GM23338 (cell line): ENCODE data around the gene IL6. TPM values are rescaled to one million over a fixed set of nuclear protein-coding genes. Genes with fewer than 3 reads are reported as not detected.
"Not testable (repeated sequence)": the region's sequence is repeated elsewhere in the genome, so short reads cannot be mapped to it uniquely, and the experiment has no call there.

ENCODE experiments used
- ATAC-seq: fragments of 200-7000 bp; cut with Tn5 transposase; 3 replicates; pipeline ENCODE4 v1.9.1; 2020
- DNase-seq: peaks from one replicate; pipeline ENCODE4 v3.0.0-alpha.2; 2015; ENCODE audit warnings: low spot score
- H2AFZ ChIP-seq: fragments of 200-600 bp; sonication (generic); 2 replicates; pipeline ENCODE4 v1.8.0; 2016; ENCODE audit warnings: antibody characterized with exemption, mild to moderate bottlenecking, moderate library complexity
- H3F3A ChIP-seq: fragments of 200-600 bp; sonication (generic); replicated peaks from 2 replicates; pipeline ENCODE4 v1.8.0; 2017; ENCODE audit warnings: antibody characterized with exemption, mixed run types, low read depth
- H3K27ac ChIP-seq: fragments of 200-600 bp; sonication (generic); 2 replicates; pipeline ENCODE4 v1.6.1; 2016; ENCODE audit warnings: low read depth
- H3K27me3 ChIP-seq: fragments of 200-600 bp; sonication (generic); 2 replicates; pipeline ENCODE4 v1.8.0; 2016; ENCODE audit warnings: mild to moderate bottlenecking, mixed run types, moderate library complexity; ENCODE audit not compliant: insufficient read depth
- H3K36me3 ChIP-seq: fragments of 200-600 bp; sonication (generic); 2 replicates; pipeline ENCODE4 v1.8.0; 2016; ENCODE audit warnings: mild to moderate bottlenecking; ENCODE audit not compliant: insufficient read depth
- H3K4me1 ChIP-seq: fragments of 200-600 bp; sonication (generic); 2 replicates; pipeline ENCODE4 v1.8.0; 2016; ENCODE audit warnings: mild to moderate bottlenecking, moderate library complexity; ENCODE audit not compliant: insufficient read depth
- H3K4me2 ChIP-seq: fragments of 200-600 bp; sonication (generic); 2 replicates; pipeline ENCODE4 v1.7.1; 2017; ENCODE audit warnings: mixed run types
- H3K4me3 ChIP-seq: fragments of 200-600 bp; sonication (generic); 2 replicates; pipeline ENCODE4 v1.6.1; 2016; ENCODE audit warnings: mixed run types
- H3K79me2 ChIP-seq: fragments of 200-600 bp; sonication (generic); replicated peaks from 2 replicates; pipeline ENCODE4 v1.8.0; 2017; ENCODE audit warnings: mild to moderate bottlenecking; ENCODE audit not compliant: insufficient read depth
- H3K9me2 ChIP-seq: fragments of 200-600 bp; sonication (generic); 2 replicates; pipeline ENCODE4 v1.8.0; 2017; ENCODE audit not compliant: insufficient read depth
- H4K20me1 ChIP-seq: fragments of 200-600 bp; sonication (generic); replicated peaks from 2 replicates; pipeline ENCODE4 v1.8.0; 2017; ENCODE audit warnings: mild to moderate bottlenecking; ENCODE audit not compliant: insufficient read depth
- H3K27ac Mint-ChIP-seq: 2 replicates; pipeline ENCODE4 v1.8.0; 2020; ENCODE audit warnings: inconsistent platforms, mild to moderate bottlenecking, moderate library complexity, mixed read lengths
- H3K27me3 Mint-ChIP-seq: 3 replicates; pipeline ENCODE4 v1.8.0; 2022; ENCODE audit warnings: low read depth, mild to moderate bottlenecking, moderate library complexity, mixed read lengths, inconsistent platforms; ENCODE audit not compliant: insufficient read depth, poor library complexity
- H3K36me3 Mint-ChIP-seq: 3 replicates; pipeline ENCODE4 v1.8.0; 2021; ENCODE audit warnings: low read depth, mild to moderate bottlenecking, inconsistent platforms, moderate library complexity, mixed read lengths
- H3K4me1 Mint-ChIP-seq: 3 replicates; pipeline ENCODE4 v1.8.0; 2020; ENCODE audit warnings: mild to moderate bottlenecking, inconsistent platforms, mixed read lengths
- H3K4me3 Mint-ChIP-seq: 3 replicates; pipeline ENCODE4 v1.8.0; 2021; ENCODE audit warnings: moderate library complexity, mild to moderate bottlenecking, inconsistent platforms, mixed read lengths
- H3K9me3 Mint-ChIP-seq: 3 replicates; pipeline ENCODE4 v1.8.0; 2020; ENCODE audit warnings: moderate library complexity, mild to moderate bottlenecking, inconsistent platforms, mixed read lengths
- EZH2 ChIP-seq: fragments of 200-600 bp; sonication (generic); IDR thresholded peaks from one replicate; pipeline ENCODE4 v1.8.0; 2017; ENCODE audit warnings: antibody characterized with exemption, mild to moderate bottlenecking, low read depth; ENCODE audit not compliant: unreplicated experiment
- POLR2AphosphoS5 ChIP-seq: IDR thresholded peaks from 2 replicates; pipeline ENCODE4 v1.6.1; 2016; ENCODE audit warnings: antibody characterized with exemption, low read depth
- STAT1 ChIP-seq: IDR thresholded peaks from one replicate; pipeline ENCODE4 v1.6.1; 2016; ENCODE audit warnings: antibody characterized with exemption; ENCODE audit not compliant: unreplicated experiment
- ZNF114 ChIP-seq: fragments of 250-450 bp; sonication (Bioruptor Pico); IDR thresholded peaks from 2 replicates; pipeline ENCODE4 v1.5.0; 2020; ENCODE audit warnings: mild to moderate bottlenecking, moderate library complexity
- ZNF331 ChIP-seq: fragments of 250-450 bp; sonication (Bioruptor Pico); IDR thresholded peaks from 2 replicates; pipeline ENCODE4 v1.5.0; 2020; ENCODE audit warnings: low read depth, mild to moderate bottlenecking, moderate library complexity
- polyA plus RNA-seq: library from polyadenylated mRNA; unstranded; fragments of >200 nt; fragmentation: Nextera tagmentation; extraction: Ambion mirVana; gene quantifications from 2 replicates; pipeline ENCODE4 v1.2.1, GENCODE V29; 2016
- total RNA-seq: library from RNA; depleted of rRNA; stranded (reverse); fragments of >200 nt; shearing (Covaris generic); gene quantifications from 2 replicates; pipeline ENCODE4 v1.2.3, GENCODE V29; 2014
- TF ChIP-seq, protein P1 (sequence below): fragments of 250-450 bp; sonication (Bioruptor Pico); IDR thresholded peaks from 2 replicates; pipeline ENCODE4 v1.5.0; 2020; ENCODE audit warnings: mild to moderate bottlenecking, moderate library complexity
- TF ChIP-seq, protein P2 (sequence below): IDR thresholded peaks from one replicate; pipeline ENCODE4 v1.6.1; 2018; ENCODE audit warnings: antibody characterized with exemption; ENCODE audit not compliant: unreplicated experiment
- TF ChIP-seq, protein P3 (sequence below), 2 experiments: fragments of 200-600 bp in 1 of 2; sonication (generic) in 1 of 2; conservative IDR thresholded peaks; 2 replicates each; pipeline versions ENCODE4 v1.5.1 to v1.6.1; 2016 to 2017; ENCODE audit warnings: antibody characterized with exemption in 2 of 2, low read depth in 2 of 2, mild to moderate bottlenecking in 2 of 2, moderate library complexity in 1 of 2

IL6 gene
- total and polyA plus RNA-seq, 2 experiments from 2014 or later = 1.6 TPM; not detected in 1

DNA sequence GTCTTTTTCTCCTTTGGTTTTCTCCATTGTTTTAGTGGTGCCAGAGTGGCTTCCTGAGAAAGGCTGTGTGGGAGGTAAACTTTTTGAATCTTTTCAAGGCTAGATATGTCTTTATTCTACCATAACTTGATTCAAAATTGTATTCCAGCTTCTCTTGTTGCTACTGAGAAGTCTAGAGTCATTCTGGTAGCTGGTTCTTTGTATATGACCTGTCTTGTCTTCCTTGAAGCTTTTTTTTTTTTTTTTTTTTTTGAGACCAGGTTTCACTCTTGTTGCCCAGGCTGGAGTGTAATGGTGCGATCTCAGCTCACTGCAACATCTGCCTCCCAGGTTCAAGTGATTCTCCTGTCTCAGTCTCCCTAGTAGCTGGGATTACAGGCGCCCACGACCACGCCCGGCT, 49.7 kb upstream of the IL6 start:
- not testable (repeated sequence) for H2AFZ ChIP-seq, H3K4me3 ChIP-seq, H3K36me3 Mint-ChIP-seq, H3K9me2 ChIP-seq, H3K79me2 ChIP-seq, H3K27ac Mint-ChIP-seq, H3F3A ChIP-seq, H3K4me2 ChIP-seq, H3K4me3 Mint-ChIP-seq, H3K36me3 ChIP-seq, H3K9me3 Mint-ChIP-seq, H3K4me1 ChIP-seq, H3K27me3 Mint-ChIP-seq, DNase-seq, ATAC-seq, H3K27me3 ChIP-seq, H4K20me1 ChIP-seq, H3K27ac ChIP-seq
- H3K4me1 Mint-ChIP-seq = peaks cover 20% of the 10 kb centered on the region

DNA sequence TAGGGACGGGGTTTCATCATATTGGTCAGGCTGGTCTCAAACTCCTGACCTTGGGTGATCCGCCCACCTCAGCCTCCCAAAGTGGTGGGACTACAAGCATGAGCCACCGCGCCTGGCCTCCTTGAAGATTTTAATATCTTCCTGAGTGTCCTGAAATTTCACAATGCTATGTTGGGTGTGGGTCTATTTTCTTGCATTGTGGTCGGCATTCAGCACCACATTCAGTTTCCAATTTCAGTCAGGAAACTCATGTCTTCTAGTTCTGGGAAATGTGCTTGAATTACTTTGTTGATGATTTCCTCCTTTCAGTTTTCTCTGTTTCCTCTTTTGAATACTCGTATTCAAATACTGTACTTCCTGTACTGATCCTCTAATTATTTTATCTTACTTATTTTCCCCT, 49.3 kb upstream of the IL6 start:
- Histone ChIP-seq H3K4me3 (no peak overlapping the region), H3K27me3 (no peaks in the 10 kb centered on the region), H3K9me2 (peaks cover 9% of the 10 kb centered on the region), H3K4me2 (no peak overlapping the region), H2AFZ (no peak overlapping the region), H3K36me3 (no peaks in the 10 kb centered on the region), H3K27ac (no peak overlapping the region), H3K79me2 (no peaks in the 10 kb centered on the region), H3K4me1 (peaks cover 7% of the 10 kb centered on the region; the same call in 1 of the 2 replicates), H3F3A (no peaks in the 10 kb centered on the region), H4K20me1 (no peaks in the 10 kb centered on the region)
- peaks cover 2% of the 10 kb centered on the region for H3K27me3 Mint-ChIP-seq
- no peaks in the 10 kb centered on the region; the same call in 2 of the 3 replicates for H3K9me3 Mint-ChIP-seq
- no peaks in the 10 kb centered on the region; the same call in 2 of the 3 replicates for H3K36me3 Mint-ChIP-seq
- DNase-seq (no peak), ATAC-seq (no peak)
- H3K27ac Mint-ChIP-seq = no peak overlapping the region
- H3K4me3 Mint-ChIP-seq = no peak overlapping the region
- no peak for TF ChIP-seq ZNF114
- TF ChIP-seq, protein P1, sequence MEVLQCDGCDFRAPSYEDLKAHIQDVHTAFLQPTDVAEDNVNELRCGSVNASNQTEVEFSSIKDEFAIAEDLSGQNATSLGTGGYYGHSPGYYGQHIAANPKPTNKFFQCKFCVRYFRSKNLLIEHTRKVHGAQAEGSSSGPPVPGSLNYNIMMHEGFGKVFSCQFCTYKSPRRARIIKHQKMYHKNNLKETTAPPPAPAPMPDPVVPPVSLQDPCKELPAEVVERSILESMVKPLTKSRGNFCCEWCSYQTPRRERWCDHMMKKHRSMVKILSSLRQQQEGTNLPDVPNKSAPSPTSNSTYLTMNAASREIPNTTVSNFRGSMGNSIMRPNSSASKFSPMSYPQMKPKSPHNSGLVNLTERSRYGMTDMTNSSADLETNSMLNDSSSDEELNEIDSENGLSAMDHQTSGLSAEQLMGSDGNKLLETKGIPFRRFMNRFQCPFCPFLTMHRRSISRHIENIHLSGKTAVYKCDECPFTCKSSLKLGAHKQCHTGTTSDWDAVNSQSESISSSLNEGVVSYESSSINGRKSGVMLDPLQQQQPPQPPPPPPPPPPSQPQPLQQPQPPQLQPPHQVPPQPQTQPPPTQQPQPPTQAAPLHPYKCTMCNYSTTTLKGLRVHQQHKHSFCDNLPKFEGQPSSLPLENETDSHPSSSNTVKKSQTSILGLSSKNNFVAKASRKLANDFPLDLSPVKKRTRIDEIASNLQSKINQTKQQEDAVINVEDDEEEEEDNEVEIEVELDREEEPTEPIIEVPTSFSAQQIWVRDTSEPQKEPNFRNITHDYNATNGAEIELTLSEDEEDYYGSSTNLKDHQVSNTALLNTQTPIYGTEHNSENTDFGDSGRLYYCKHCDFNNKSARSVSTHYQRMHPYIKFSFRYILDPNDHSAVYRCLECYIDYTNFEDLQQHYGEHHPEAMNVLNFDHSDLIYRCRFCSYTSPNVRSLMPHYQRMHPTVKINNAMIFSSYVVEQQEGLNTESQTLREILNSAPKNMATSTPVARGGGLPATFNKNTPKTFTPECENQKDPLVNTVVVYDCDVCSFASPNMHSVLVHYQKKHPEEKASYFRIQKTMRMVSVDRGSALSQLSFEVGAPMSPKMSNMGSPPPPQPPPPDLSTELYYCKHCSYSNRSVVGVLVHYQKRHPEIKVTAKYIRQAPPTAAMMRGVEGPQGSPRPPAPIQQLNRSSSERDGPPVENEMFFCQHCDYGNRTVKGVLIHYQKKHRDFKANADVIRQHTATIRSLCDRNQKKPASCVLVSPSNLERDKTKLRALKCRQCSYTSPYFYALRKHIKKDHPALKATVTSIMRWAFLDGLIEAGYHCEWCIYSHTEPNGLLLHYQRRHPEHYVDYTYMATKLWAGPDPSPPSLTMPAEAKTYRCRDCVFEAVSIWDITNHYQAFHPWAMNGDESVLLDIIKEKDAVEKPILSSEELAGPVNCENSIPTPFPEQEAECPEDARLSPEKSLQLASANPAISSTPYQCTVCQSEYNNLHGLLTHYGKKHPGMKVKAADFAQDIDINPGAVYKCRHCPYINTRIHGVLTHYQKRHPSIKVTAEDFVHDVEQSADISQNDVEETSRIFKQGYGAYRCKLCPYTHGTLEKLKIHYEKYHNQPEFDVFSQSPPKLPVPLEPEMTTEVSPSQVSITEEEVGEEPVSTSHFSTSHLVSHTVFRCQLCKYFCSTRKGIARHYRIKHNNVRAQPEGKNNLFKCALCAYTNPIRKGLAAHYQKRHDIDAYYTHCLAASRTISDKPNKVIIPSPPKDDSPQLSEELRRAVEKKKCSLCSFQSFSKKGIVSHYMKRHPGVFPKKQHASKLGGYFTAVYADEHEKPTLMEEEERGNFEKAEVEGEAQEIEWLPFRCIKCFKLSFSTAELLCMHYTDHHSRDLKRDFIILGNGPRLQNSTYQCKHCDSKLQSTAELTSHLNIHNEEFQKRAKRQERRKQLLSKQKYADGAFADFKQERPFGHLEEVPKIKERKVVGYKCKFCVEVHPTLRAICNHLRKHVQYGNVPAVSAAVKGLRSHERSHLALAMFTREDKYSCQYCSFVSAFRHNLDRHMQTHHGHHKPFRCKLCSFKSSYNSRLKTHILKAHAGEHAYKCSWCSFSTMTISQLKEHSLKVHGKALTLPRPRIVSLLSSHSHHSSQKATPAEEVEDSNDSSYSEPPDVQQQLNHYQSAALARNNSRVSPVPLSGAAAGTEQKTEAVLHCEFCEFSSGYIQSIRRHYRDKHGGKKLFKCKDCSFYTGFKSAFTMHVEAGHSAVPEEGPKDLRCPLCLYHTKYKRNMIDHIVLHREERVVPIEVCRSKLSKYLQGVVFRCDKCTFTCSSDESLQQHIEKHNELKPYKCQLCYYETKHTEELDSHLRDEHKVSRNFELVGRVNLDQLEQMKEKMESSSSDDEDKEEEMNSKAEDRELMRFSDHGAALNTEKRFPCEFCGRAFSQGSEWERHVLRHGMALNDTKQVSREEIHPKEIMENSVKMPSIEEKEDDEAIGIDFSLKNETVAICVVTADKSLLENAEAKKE (CRISPR knock-in tag) = no peak
- TF ChIP-seq POLR2AphosphoS5 = no peak
- TF ChIP-seq, protein P2, sequence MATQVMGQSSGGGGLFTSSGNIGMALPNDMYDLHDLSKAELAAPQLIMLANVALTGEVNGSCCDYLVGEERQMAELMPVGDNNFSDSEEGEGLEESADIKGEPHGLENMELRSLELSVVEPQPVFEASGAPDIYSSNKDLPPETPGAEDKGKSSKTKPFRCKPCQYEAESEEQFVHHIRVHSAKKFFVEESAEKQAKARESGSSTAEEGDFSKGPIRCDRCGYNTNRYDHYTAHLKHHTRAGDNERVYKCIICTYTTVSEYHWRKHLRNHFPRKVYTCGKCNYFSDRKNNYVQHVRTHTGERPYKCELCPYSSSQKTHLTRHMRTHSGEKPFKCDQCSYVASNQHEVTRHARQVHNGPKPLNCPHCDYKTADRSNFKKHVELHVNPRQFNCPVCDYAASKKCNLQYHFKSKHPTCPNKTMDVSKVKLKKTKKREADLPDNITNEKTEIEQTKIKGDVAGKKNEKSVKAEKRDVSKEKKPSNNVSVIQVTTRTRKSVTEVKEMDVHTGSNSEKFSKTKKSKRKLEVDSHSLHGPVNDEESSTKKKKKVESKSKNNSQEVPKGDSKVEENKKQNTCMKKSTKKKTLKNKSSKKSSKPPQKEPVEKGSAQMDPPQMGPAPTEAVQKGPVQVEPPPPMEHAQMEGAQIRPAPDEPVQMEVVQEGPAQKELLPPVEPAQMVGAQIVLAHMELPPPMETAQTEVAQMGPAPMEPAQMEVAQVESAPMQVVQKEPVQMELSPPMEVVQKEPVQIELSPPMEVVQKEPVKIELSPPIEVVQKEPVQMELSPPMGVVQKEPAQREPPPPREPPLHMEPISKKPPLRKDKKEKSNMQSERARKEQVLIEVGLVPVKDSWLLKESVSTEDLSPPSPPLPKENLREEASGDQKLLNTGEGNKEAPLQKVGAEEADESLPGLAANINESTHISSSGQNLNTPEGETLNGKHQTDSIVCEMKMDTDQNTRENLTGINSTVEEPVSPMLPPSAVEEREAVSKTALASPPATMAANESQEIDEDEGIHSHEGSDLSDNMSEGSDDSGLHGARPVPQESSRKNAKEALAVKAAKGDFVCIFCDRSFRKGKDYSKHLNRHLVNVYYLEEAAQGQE = no peak
- TF ChIP-seq EZH2 = no peak
- no peak for TF ChIP-seq ZNF331 (CRISPR knock-in tag)
- TF ChIP-seq, protein P3, sequence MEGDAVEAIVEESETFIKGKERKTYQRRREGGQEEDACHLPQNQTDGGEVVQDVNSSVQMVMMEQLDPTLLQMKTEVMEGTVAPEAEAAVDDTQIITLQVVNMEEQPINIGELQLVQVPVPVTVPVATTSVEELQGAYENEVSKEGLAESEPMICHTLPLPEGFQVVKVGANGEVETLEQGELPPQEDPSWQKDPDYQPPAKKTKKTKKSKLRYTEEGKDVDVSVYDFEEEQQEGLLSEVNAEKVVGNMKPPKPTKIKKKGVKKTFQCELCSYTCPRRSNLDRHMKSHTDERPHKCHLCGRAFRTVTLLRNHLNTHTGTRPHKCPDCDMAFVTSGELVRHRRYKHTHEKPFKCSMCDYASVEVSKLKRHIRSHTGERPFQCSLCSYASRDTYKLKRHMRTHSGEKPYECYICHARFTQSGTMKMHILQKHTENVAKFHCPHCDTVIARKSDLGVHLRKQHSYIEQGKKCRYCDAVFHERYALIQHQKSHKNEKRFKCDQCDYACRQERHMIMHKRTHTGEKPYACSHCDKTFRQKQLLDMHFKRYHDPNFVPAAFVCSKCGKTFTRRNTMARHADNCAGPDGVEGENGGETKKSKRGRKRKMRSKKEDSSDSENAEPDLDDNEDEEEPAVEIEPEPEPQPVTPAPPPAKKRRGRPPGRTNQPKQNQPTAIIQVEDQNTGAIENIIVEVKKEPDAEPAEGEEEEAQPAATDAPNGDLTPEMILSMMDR (conservative IDR thresholded peaks at IDR 0.05; ENCODE audit: low read depth in 2 of 2) = no peak
- no peak for TF ChIP-seq STAT1
- H3K4me1 Mint-ChIP-seq = peaks cover 16% of the 10 kb centered on the region
